Measurements from ENCODE around the gene TRIM74.
A peak's percentile ranks its signal among the peaks of the same experiment; 100 is the strongest.
"Not testable (repeated sequence)": the region's sequence is repeated elsewhere in the genome, so short reads cannot be mapped to it uniquely, and the experiment has no call there.

TRIM74 gene

DNA sequence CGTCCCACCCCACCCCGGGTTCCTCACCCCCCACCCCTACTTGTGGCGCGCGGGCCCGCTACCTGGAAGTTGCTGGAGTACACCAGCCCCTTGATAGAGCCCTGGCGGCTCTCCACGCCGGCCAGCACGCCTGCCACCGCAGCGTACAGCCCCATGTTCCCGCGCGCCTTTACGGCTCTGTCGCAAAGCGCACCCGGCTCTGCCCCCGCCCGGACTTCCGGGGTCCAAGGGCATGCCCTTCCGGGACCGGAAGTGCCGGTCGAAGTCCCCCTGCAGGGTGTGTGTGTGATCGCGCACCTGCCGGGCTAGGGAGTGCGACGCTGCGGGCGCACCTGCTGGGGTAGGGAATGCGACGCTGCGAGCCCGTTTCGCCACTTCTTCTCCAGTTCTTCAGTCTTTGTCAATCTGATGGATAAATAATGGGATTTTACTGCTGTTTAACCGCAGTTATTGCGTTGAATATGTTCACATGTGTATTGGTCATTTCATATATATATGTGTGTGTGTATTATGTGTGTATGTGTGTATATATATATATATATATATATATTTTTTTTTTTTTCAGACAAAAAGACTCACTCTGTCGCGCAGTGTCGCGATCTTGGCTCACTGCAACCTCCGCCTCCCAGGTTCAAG is 14.6 kb downstream of the TRIM74 start:
- DNase-seq (ENCODE audit: low read depth), result not testable (repeated sequence)

DNA sequence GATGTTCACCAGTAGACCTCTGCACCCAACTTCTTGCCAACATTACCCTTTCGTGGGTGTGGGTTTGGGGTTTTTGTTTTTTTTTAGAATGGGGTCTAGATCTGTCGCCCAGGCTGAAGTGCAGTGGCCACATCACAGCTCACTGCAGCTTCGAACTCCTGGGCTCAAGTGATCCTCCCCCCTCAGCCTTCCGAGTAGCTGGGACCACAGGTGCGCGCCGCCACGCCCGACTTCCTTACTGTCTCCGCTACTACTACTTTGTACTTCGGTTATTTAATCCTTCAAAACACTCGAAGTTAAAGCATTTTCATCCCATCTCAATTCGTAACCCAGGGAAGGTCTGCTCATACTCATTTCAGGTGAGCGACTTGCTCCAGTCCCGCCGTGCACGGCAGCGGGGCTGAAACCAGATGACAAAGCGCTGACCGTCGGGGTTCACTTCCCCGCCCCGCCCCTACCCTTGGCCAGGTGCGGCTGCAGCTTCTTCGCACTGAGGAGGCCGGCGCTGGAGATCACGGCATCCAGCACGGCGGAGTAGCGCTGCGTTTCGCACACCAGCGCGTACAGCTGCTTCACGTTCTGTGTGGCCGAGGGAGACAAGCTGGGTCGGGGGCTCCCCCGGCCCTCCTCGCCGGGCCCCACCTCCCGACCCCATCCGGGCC is 15.2 kb downstream of the TRIM74 start:
- DNase-seq (ENCODE audit: low read depth), result not testable (repeated sequence)

DNA sequence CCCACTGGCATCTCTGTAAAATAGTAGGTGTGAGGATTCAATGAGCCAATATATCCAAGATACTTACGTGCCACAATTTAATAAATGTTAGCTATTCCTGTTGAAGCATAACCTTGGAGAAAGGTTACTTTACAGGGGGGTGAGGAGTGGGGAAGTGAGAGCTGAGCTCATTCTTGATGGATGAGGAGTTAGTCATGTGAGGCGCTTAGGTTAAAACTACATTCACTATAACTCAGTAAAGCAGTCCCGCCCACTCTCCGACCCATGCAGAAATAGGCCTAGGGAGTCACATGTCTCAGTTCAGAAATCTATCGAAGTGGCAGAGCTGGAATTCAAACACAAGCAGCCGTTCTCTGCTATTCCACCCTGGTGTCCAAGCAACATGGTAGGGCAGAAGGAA is 18.8 kb downstream of the TRIM74 start:
- not testable (repeated sequence) for DNase-seq (ENCODE audit: low read depth)

DNA sequence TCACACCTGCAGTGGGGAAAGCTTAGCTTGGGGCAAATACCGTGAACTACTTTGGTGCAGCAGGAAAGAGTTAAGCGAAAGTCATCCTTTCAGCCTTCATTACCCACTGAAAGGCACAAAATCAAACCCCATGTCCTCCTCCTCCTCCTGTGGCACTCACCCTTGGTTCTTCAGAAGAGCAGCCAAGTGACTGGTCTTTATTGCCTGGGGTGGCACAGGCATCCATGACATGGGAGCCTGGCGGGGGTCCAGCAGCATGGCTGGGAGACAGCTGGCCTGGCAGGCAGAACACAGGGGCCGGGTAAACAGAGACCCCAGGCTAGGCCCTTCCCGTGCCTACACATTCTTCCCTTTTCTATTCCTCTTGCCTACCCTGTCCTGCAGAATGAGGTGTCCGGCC is 19.6 kb downstream of the TRIM74 start:
- not testable (repeated sequence) for DNase-seq (ENCODE audit: low read depth)

DNA sequence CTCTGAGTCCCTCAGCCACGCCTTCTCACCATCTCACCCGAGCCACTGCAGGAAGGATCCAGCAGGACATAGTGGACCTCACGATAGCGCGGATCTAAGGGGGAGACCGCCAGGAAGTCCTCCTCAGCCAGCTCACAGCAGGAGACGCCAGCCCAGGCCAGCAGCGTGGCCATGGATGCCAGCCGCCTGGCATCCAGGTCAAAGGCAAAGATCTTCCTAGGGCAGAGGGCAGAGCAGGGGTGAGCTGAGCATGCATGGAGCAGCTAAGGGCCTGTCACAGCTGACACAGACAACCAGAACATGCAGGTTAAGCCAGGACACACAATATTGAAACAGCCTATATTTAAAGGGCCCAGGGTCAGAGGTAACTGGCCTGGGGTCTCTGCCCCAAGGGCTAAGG is 20.0 kb downstream of the TRIM74 start:
- not testable (repeated sequence) for DNase-seq (ENCODE audit: low read depth)

DNA sequence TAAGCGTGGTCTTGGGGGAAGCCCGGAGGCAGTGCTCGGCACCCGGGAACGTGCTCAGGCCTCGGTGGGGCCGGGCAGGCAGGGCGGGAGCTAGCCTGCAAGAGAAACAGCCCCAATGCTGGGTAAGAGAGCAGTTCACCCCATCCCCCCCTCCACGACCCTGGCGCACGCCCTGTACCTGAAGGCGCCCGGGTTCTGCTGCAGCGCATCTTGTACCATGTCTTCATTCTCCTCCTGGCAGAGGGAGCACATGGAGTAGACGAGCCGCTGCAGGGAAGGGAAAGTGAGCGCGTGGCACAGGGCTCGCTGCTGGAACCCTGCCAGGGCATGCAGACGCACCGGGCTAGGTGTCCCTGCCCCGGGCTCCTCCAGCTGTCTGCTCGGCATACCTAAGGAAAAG is 20.6 kb downstream of the TRIM74 start:
- not testable (repeated sequence) for DNase-seq (ENCODE audit: low read depth)

DNA sequence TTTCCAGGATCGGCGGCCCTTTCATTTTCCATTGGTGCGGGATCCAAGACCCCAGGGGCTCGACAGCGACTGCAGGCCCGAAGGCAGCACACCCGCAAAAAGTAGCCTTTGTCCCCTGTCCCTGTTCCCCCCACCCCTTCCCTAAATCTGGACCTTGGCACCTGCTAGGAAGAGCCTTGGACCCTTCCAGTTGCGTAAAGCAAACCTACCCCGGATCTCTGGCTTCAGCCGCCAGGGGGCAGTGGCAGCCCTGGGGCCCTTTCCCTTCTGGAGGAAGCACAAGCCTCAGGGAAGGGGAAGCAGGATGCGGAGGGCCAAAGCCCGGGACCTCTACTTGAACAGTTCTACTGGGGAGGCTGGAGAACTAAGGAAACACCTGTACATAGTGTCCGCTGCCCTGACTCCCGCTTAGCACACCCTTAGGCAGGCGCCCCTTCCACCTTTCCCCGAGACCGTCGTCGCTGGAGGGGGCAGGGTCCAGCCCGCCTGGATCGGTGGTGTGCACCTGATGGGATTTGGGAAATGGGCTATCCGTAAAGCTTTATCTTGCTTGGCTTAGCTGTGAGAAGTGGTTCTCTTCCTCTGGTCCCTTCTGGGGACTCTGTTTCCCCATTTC is 23.0 kb downstream of the TRIM74 start:
- not testable (repeated sequence) for DNase-seq (ENCODE audit: low read depth)

DNA sequence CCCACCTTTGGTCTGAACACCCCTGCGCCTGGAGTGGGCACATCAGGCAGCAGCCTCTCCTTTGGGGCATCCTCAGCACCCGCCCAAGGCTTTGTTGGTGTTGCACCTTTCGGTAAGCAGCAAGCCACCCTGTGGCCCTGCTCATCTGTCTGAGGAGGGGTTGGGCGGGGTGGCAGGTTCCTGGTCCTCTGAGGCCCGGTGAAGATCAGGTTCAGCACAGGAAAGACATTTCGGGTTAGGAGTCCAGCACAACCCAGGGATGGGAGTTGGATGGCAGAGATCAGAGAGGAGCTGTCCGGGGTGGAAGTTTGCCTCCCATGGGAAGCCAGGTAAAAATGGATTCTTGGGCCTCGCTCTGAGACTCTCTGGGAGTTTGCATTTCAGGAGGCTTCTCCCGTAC is 23.7 kb downstream of the TRIM74 start:
- DNase-seq (ENCODE audit: low read depth), result not testable (repeated sequence)

DNA sequence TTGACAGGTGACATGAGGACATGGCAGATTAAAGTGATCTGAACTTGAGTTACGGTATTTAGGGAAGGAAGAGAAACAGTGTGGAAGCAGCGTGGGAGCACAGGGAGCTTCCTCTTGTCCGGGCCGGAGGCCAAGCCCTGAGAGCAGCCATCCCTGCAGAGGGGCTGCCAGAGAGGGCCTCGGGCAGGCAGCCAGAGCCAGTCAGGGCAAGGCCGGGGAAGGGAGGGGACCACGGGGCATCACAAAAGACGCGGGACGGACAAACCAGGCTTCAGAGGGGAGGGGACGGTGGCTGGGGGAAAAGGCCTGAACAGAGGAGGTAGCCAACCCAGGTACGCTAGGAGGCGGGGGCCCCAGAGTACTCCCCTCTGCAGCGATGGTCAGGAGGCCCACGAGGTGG is 24.3 kb downstream of the TRIM74 start:
- not testable (repeated sequence) for DNase-seq (ENCODE audit: low read depth)

DNA sequence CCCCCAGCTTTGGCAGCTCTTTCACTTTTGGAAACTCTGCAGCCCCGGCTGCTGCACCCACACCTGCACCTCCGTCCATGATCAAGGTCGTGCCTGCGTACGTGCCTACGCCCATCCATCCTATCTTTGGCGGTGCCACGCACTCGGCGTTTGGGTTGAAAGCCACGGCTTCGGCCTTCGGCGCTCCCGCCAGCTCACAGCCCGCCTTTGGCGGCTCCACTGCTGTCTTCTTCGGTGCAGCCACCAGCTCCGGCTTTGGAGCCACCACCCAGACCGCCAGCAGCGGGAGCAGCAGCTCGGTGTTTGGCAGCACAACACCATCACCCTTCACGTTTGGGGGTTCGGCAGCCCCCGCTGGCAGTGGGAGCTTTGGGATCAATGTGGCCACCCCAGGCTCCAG is 26.3 kb downstream of the TRIM74 start:
- not testable (repeated sequence) for DNase-seq (ENCODE audit: low read depth)

DNA sequence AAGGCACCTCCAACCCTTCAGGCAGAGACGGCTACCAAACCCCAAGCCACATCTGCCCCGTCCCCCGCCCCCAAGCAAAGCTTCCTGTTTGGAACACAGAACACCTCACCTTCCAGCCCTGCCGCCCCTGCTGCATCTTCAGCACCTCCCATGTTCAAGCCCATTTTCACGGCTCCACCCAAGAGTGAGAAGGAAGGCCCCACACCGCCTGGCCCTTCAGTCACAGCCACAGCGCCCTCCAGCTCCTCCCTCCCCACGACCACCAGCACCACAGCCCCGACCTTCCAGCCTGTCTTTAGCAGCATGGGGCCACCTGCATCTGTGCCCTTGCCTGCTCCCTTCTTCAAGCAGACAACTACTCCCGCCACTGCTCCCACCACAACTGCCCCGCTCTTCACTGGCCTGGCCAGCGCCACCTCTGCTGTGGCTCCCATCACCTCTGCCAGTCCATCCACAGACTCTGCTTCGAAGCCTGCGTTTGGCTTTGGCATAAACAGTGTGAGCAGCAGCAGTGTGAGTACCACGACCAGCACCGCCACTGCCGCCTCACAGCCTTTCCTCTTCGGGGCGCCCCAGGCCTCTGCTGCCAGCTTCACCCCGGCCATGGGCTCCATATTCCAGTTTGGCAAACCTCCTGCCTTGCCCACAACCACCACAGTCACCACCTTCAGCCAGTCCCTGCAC is 27.1 kb downstream of the TRIM74 start:
- DNase-seq (ENCODE audit: low read depth), result not testable (repeated sequence)

DNA sequence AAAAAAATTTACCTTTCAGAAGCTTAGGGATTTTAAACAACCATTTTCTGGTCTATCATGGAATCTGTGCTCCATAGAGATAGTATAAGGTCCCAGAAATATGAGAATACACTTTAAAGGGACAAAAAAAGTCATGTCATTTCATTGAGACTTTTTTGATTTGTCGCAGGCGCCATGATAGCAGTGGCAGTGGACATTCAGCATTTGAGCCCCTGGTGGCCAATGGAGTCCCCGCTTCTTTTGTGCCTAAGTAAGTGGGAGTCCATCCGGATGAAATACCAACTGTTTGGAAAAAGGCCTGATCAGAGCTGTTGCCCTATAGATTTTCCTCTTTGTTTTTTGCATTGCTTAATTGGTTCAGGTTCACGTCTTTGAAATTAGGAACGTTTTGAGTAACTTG is 41.0 kb downstream of the TRIM74 start:
- DNase-seq (ENCODE audit: low read depth), result not testable (repeated sequence)

DNA sequence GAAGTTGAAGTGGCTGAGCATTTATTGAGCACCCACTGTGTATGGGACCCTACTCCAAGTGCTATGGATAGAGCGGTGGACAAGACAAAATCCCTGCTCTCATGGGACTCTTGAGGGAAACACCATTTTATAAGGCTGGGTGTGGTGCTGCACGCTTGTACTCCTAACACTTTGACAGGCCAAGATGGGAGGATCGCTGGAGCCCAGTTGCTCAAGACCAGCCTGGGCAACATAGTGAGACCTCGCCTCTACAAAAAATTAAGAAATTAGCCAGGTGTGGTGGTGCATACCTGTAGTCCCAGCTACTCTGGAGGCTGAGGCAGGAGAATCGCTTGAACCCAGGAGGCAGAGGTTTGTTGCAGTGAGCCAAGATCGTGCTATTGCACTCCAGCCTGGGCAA is 41.5 kb downstream of the TRIM74 start:
- not testable (repeated sequence) for DNase-seq (ENCODE audit: low read depth)

DNA sequence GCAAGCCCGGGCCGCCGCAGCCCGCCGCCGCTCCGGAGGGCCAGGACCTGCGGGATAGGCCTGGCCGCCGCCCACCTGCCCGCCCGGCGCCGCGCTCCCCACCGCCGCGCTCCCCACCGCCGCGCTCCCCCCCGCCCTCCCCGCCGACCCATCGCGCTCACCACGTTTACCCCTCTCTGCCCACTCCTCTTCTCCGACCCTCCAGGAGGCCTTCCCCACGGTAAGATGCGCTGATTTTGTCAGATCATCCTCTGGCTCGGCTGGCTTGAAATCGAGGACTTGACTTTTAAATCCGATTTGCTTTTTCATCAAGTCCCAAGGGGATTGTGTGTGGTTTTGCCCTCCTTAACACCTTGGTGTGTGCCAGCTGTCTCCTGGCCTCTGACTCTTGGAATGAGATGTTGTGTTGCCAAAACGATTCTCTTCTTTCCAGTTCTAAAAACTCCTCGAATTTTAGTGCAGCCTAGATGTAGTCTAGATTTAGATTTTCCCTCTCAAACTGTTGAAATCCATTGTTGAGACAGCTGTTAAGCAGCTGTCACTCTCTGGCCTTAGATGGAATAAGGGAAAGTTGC is 43.6 kb downstream of the TRIM74 start:
- DNase-seq (ENCODE audit: low read depth), result no peak

DNA sequence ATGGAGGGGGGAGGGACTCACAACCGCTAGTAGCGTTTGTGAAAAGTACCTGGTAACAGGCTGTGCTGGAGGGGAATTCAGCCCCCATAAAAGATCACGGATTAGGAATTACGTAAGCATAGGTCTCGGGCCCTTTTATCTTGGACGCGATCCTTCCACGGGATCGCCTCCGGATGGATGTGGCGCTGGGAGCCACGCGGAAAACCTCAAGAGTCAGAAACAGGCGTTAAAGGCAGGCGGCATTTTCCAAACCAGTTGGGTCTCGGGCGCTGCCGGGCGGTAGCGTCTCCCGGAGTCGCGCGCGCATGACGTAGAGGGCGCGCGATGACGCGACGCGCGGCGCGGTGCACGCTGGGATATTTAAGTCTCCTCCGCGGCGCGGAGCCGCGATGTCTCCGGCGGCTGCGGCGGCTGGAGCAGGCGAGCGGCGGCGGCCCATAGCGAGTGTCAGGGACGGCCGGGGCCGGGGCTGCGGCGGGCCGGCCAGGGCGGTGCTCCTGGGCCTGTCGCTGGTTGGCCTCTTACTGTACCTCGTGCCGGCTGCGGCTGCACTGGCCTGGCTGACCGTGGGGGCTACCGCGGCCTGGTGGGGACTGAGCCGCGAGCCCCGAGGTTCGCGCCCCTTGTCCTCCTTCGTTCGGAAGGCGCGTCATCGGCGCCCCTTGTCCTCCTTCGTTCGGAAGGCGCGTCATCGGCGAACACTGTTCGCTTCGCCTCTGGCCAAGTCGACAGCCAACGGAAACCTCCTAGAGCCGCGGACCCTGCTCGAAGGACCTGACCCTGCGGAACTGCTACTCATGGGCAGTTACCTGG is 44.3 kb downstream of the TRIM74 start, which contains the start of gene POM121:
TSS of gene POM121 (plus strand) at position 363 of the 813 bp plus-strand sequence. CDS start at position 390, 27 bp downstream.
- peak; percentile 81 for DNase-seq (ENCODE audit: low read depth)

DNA sequence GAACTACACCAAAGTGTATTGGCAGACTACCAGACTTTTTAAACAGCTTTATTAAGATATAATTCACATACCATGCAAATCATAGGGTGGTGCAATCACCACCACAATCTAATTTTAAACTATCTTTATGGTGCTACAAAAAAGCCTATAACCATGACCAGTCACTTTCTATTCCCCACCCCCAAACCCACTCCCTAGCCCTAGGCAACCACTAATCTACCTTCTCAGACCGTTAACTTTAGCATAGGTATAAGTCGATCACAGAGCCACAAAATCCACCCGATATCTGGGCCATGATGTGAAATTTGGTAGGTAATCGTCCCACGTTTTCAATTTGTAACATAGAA is 44.9 kb downstream of the TRIM74 start:
- no peak for DNase-seq (ENCODE audit: low read depth)

DNA sequence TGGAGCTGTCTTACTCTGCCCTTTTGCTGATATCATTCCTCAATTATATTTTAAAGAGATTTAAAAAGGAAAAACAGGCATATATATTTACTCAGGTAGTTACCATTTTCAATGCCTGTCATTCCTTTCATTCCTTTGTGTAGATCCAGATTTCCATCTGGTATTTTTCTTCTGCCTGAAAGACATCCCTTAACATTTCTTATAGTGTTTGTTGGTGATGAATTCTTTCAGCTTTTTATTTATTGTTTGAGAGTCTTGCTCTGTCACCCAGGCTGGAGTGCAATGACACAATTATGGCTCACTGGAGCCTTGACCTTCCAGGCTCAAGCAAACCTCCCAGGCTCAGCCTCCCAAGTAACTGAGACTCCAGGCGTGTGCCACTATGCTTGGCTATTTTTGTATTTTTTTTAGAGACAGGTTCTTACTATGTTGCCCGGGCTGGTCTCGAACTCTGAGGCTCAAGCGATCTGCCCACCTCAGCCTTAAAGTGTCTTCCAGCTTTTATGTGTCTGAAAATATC is 50.0 kb downstream of the TRIM74 start:
- no peak for DNase-seq (ENCODE audit: low read depth)

DNA sequence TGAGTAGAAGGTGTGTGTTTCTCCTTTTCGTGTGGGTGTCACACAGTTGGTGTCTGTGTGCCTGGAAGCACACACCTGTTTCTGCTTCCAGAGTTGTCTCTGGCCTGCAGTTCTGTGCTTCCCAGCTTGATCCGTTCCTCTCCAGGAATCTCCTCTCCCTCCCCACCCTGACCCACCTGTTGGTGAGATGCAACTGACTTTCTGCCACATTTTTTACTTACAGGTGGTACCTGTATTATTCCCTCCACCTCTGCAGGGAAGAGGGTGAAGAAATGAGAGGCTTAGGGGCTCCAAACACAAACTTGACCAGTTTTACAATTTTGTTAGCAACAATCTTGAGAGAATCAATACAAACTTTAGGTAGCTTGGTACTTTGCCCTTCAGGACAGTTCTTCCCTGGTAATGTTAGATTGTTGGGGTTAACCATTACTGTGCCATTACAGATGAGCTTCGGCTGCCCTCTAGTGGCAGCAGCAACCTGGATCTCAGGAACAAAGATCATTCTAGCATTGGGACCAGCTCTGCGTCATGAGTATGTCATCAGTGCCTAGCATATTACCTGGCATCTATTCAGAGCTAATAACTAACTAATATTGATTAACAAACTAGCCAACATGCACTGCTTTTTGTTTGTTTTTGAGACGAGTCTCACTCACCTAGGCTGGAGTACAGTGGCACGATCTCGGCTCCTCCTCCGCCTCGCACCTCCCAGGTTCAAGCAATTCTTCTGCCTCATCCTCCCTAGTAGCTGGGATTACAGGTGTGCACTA is 54.3 kb downstream of the TRIM74 start:
- not testable (repeated sequence) for DNase-seq (ENCODE audit: low read depth)

DNA sequence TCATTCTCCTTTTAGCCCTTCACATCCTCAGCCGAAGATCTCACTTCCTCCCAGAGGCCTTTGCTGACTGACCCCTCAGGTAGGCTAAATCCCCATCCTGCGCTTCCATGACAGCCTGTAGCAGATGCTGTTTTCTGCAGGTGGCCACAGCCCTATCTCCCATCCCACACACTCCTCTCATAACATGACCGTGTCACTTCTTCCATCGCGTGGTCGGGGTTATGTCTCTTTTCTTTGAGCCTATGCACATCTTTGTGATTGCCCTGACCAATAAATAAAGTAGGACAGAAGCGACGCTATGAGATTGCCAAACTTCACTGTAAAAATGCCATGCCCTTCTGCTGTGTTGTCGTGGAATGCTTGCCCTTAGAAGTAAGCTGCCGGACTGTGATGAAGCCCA is 55.5 kb downstream of the TRIM74 start:
- not testable (repeated sequence) for DNase-seq (ENCODE audit: low read depth)

DNA sequence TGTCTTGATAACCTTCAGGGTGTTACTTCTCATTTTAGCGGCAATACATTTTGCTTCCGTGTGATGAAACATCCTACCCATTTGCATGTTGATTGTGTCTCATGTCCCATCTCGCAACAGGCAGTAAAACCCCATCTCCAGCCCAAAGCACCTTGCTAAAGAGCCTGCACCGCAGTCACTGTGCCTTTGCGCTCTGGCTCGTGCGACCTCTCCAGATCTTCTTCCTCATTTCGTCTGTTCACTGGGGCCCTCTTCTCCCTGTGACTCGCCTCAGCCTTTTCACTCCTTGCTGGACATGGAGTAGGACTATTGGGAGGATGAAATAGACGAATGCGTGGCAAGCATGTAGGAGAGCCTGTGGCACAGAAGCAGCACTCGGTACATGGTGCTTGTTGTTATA is 57.9 kb downstream of the TRIM74 start:
- not testable (repeated sequence) for DNase-seq (ENCODE audit: low read depth)
